ENCODE measurements around the gene KDM2B. TPM values are rescaled to one million over a fixed set of nuclear protein-coding genes. Genes with fewer than 3 reads are reported as not detected.
A peak's percentile ranks its signal among the peaks of the same experiment; 100 is the strongest.

KDM2B gene
- total RNA-seq, 1 donor, result 65.2 TPM

DNA sequence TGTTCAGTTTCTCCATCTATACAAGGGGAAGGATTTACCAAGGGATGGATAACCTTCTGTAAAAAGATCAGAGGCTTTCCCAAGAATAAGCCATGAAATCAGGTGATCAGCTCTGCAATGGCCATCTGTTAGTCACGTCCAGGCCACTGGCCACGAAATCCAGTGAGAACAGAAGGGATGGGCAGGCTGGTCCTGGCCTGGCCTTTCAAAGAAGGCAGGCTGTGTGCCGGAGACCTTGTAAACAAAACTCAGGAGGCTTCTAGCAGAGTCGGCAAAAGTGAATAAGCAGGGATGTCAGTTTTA is 112.4 kb downstream of the KDM2B start:
- DNase-seq (ENCODE audit: low read depth in 2 of 3, low spot score in 2 of 3), result no peak

DNA sequence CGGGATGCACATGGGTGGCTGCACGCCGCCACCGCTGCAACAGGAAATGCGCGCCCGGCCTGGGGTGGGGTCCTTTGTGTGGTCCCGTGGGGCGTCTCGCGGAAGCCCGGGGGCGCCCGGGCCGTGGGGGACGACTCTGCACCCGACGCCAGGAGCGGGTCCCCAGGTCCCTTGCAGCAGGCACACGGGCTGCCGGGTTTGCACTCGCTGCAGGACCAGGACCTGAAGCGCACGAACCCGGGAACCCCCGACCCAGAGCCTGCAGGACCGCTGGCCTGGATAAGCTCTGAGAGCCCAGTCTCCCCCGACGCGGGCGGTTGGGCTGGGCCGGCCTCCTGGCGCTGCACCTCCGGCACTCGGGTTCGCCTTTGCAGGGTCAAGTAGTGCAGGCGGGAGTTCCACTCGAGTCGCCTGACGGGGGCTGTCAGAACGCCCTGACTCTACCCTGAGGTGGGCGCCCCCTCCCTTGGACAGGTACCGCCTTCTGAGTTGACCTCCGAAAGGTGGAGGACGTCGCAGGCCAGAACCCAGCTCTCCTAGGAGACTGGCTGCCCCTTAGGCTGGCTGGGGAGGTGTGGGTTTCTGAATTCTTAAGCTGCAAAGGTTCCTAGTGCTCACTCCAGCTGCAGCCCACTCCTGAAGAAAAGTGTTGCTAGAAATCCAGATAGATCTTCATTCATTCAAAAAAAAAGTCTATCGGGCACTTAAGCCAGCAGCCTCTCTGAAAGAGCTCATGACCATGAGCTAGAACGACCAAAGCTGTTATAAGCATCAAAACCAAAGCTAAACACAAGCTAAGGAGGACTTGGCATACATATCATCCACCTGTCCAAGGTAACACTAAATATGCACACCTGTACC is 113.0 kb downstream of the KDM2B start:
- no peak for DNase-seq (ENCODE audit: low read depth in 2 of 3, low spot score in 2 of 3)

DNA sequence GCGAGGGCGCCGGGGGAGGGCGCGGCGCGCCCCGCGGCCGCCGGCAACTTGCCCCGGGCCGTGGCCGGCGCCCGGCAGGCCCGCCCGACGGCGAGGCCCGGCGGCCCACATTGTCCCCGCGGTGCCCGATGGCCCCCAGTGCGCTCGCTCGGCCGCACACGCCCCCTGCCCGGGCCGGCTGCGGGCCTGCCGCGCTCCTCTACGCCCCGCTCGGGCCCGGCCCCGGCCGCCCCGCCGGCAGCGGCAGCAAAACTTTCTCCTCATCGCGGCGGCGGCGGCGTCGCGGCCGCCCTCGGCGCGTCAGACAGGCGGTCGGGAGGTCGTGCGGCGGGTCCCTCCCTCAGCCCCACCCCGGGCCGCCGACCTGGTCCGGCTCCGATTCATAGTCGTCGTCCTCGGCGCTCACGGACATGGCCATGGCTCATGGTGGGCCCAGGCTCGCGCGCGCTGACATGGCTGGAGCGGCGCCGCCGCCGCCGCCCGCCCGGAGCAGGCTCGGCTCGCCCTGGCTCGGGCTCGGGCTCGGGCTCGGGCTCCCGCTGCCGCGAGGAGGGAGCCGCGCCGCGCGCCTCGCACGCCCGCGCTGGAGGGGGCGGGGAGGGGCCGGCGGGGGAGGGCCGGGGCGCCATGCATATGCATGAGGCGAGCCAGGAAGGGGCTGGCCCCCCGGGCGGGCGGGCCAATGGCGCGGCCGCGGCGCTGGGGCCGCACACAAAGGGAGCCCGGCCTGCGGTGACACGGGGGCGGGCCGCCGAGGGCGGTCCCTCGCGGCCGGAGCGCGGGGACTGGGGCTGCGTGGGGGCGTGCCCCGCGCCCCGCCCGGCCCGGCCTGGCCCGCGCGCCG is 113.8 kb downstream of the KDM2B start:
- peak; percentile 75 to 90 (median 88) for DNase-seq (ENCODE audit: low read depth in 2 of 3, low spot score in 2 of 3)

DNA sequence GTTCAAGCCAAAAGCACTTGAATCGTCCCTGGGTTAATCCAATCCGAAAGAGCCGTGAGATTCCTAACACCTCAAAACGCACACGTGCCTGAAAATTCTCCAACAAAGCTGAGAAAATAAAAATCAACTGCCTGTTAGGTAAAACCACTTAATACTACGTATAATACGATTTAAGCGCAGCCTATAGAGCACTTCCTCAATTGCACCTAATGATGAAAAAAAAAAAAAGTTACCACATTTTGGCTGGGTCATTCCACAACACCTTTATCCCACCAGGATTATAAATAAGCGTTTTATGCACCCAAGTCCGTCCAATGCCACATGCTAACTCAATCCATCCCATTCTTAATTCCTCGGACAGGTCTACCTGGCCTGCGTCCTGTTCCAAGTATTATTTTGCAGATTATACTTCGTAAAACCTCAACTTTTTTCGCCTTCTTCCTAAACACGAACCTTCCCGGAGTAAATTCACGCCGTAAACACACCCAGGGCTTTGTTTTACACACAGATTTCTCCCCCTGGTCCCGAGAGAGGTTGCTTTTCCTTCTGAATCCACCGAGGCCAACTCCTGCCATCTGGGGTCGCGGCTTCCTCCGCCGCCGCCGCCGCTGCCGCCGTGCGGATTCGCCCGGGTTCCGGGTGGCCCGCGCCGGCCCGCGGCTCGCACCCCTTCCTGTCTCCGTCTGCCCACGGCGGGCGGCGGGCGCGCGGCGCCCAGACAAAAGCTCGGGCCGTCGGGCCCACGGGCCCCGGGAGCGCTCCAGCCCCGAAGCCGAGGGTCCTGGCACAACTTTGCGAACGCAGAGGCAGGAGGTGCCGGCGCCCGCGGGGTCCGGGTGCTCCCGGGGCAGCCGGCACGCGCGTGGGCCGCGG is 114.7 kb downstream of the KDM2B start:
- peak in 2 of 3 donors; percentile 39 to 57 for DNase-seq (ENCODE audit: low read depth in 2 of 3, low spot score in 2 of 3)

DNA sequence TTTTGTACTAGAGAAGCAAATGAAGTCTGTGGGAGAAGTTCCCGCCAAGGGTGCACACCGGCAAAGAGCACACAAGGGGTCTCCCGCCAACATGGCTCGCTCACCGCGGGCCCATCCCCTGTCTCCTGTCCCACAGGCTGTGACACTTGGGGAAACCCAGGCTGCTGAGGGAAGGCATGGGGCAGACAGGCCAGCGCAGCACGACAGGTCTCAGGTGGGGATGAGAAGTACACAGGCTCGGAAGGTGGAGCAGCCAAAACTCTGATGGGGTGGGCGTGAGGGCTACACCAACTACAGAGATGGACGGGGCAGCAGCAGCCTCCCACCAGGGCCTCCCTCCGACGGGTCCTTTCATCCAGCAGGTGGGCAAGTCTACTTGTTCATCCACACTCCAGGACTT is 116.5 kb downstream of the KDM2B start:
- DNase-seq (ENCODE audit: low read depth in 2 of 3, low spot score in 2 of 3), result no peak

DNA sequence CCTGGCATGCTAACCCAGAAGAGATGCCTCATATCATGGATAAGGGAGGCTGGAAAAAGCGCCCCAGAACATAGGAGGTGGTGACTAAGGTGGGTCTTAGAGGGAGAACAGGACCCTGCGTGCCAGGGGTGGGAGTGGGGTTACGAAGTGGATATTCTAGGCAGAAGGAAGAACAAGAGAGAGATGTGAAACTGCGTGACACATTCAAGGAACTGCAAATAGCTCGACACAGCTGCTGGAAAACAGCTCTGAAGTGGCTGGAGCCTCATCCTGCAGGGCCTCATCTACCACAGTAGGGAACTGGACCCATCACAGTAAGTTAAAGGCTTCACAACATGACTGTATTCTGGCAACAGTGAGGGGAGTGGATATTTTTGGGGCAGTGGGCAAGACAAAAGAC is 119.8 kb downstream of the KDM2B start:
- no peak for DNase-seq (ENCODE audit: low read depth in 2 of 3, low spot score in 2 of 3)

DNA sequence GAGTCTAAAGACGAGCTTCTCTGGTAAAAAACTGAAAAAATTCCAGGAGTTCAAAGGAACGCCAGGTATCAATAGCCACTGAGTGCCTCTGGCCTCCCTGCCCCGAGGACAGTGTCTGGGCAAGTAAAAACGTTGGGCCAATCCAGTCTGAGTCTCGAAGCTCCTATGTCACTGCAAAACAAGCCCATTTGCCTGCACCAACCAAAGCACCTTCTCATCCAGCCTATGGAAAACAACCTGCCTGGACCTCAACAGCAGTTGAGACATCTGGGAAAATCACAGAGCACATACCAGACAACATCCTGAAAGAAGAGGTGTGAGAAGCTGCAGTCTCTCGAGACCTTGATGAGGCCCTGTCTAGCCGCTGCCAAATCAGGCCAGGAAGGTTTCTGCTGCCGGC is 124.3 kb downstream of the KDM2B start:
- DNase-seq (ENCODE audit: low read depth in 2 of 3, low spot score in 2 of 3), result no peak

DNA sequence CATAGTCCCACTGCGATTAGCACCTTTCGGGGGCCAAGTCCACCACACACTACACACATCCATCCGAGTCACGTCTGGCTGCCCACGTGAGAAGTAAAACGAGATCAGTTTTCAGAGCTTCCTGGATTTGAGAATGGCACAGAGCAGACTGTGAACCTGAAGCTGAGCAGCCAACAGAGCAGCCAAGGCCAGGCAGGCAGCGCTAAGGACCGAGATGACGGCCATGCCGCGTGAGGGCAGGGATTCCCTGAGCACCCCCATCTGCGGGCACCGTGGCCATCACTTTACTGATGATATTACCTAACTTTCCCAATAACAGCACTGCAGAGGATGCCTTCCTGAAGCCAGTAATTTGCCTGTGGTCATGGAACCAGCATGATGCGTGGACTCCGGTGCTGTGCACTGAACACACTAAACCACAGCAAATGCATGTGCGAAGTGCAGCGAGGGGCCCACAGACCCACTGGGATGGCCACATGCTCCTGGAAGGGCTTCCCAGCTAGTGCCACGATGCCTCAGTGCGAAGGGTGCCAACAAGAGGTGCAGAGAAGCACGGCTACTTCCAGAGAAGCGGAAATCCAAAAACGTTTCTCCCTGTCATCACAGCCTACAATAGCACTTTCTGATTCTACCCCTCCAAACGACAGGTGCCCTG is 124.9 kb downstream of the KDM2B start:
- no peak for DNase-seq (ENCODE audit: low read depth in 2 of 3, low spot score in 2 of 3)

DNA sequence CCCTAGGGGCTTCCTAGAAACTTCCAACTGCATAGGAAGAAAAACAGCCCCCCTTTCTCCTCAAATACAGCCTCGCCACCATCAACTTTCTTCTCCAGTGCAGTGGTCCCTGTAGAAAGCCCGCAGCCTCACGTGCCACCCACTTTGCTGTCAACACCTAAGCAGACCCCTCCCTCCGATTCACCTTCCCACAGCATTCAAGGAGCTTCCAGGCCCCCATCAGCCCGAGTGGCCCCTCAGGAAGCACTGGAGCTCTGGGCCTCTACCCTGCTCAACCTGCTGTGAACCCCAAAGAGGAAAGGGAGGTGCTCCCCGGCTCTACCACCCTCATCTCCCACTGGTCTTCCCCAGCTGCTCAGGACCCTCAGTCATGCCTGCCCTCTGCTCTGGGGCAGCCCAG is 125.9 kb downstream of the KDM2B start:
- no peak for DNase-seq (ENCODE audit: low read depth in 2 of 3, low spot score in 2 of 3)

DNA sequence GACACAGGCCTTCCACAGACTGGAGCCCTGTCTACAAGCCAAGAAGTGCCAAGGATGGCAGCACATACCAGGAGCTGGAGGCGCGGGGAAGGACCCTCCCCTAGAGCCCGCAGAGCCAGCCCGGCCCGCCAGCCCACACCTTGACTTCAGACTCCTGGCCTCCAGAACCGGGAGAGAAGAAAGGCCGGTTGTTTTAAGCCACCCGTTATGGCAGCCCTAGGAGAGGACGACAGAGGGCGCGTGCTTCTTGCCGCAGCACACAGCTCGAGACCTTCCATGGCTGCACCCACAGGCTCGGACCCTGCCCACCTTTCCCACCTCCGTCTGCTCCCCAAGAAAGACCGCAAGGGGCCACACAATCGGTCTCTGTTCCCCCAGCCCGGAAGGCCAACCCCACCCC is 127.2 kb downstream of the KDM2B start:
- no peak for DNase-seq (ENCODE audit: low read depth in 2 of 3, low spot score in 2 of 3)

DNA sequence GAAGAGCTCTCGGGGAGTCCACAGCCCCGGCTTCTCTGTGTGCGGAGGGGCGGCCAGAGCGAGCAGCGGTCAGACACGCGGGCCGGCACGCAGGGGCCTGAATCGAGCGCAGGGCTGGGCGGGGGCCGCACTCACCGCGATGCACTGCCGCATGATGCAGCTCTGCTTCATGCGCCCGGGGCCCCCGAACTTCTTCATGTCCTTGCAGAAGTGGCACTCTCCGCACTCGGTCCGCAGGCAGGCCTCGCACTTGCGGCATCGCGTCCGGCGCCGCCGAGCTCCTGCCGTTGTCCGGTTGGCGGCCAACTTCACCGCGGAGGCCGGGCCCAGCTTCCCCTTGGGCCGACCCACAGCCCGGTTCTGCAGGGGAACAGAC is 127.8 kb downstream of the KDM2B start:
- DNase-seq (ENCODE audit: low read depth in 2 of 3, low spot score in 2 of 3), result no peak

DNA sequence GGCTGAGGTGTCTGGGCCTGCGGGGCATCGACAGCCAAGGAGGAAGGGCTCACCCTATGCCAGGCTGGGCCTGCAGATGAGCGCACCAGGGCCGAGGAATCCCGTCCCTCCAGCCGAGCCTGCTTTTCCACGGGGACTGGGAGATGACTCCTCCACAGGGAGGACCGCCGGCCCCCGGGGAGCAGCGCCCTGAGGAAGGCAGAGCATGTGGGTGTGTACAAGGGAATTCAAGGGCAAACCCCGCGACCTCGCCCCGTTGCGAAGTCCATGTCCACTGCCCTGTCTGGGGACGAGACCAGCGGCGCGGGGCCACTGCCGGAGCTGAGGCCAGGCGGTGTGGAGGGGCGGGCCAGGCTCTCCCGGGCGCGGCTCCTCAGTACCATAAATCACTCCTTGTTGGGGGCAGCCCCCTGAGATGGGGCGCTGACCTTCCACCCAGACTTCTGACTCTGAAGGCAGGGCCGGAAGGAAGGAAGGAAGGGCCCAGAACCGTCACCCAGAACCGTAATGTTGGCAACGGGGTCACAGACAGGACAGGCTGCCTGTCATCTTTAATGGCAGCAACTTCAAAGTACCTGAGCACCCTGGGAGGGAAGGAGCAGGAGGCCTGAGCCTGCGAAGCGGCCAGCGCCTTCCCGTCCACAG is 128.4 kb downstream of the KDM2B start:
- DNase-seq (ENCODE audit: low read depth in 2 of 3, low spot score in 2 of 3), result no peak

DNA sequence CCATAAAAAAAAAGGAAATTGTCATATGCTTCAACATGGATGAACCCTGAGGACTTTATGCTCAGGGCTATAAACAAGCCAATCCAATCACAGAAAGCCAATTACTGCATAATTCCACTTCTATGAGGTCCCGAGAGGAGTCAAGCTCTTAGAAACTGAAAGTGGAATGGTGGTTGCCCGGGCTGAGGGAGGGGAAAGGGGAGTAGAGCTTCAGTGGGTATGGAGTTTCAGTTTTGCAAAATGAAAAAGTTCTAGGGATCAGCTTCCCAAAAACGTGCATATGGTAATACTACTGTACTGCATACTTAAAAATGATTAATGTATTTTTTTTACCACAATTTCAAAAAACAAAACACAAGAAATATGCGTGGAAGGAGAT is 128.9 kb downstream of the KDM2B start:
- DNase-seq (ENCODE audit: low read depth in 2 of 3, low spot score in 2 of 3), result peak in 1 of 3 donors; percentile 26

DNA sequence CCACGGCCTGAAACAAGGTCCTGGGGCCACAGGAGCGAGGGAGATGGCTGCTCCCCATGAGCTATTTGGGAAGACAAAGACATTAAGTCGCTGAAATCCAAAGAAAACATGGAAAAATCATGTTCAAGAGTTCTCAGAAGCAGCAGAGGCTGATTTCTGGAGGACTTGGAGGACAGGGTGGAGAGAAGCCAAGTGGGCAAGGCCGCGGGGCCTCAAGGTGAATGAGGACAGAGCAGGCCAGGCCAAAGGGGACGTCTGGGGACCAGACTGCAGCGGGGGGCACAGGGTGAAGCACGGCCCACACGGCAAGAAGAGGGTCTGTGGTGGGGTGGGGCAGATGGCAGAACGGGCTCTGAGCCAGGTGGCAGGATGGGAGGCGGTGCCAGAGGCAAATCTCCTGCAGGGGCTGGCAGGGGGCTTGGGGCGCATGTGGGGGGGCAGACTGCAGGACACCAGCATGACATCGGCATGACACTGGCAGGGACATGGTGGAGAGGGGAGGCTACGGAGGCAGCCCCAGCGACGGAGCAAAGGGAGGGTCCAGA is 132.0 kb downstream of the KDM2B start:
- DNase-seq (ENCODE audit: low read depth in 2 of 3, low spot score in 2 of 3), result no peak

DNA sequence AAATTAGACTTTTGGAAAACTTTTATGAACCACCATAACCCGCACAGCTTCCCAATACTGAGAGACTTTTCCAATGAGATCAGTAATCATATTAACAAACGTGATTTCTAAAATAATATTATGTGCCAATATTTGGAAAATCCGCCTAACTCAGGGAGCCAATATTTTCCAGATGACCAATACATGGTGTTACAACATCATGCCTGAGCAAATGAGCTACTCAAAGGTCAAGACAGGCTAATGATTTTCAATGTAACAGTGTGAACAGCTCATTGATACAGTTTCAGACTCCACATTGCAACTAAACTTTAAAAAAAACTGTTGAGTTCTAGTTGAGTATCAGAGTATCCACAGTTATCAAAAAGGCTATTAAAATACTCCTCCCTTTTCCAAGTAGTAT is 134.1 kb downstream of the KDM2B start:
- DNase-seq (ENCODE audit: low read depth in 2 of 3, low spot score in 2 of 3), result no peak

DNA sequence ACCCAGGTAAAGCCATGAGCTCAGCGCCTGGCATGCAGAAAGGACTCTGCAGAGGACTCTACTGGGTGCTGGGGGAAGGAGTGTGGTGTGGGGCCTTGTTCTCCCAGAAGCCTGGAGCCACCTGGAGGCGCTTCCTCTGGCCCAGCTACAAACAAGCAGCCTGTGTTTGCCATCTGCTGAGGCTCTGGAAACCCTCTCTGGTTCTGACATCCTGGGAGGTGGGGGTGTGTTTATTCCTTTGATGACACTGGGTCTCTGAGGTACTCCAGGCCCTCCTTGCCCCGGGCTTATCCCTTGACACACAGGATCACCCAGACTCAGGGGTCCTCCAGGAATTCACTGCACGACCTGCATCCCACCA is 136.0 kb downstream of the KDM2B start:
- no peak for DNase-seq (ENCODE audit: low read depth in 2 of 3, low spot score in 2 of 3)

DNA sequence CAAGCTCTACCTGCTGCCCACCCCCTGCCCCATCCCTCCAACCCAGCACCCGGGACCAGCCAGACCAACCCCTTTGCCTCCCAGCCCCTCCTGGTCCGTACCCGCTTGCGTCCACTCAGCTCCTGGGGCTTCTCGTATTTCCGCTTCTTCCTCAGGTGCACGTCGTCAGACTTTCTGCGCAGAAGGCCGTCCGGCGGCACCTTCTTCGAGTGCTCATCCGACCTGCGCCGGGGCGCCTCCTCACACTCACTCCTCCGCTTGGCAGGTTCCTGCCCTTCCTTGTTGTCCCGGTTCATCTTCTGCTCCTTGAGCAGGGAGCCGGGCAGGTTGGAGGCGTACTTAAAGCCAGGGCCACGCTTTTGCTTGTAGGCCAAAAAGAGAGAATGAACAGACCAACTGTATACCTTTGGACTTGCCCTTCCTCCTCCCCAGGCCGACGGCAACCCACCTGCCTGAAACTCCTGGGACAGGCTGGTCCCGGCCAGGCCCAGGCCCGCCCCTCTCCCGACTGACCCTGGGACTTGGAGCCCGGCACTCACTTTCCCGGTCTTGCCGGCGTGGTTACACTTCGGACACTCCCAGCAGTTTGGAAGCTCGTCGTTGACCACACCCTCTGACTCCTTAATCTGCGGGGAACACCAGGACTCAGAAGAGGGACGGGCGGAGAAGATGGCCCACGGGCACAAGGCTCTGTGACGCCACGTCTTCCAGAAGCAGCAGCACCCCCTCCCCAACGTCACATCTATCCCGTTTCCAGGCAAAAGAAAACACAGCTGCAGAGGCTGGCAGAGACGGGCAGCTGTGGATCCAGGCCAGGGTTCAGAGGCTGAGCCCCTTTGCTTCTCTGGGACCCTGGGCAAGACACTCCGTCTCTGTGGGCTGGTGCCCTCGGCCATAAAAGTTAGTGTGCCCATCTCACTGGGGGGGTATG is 136.6 kb downstream of the KDM2B start:
- no peak for DNase-seq (ENCODE audit: low read depth in 2 of 3, low spot score in 2 of 3)

DNA sequence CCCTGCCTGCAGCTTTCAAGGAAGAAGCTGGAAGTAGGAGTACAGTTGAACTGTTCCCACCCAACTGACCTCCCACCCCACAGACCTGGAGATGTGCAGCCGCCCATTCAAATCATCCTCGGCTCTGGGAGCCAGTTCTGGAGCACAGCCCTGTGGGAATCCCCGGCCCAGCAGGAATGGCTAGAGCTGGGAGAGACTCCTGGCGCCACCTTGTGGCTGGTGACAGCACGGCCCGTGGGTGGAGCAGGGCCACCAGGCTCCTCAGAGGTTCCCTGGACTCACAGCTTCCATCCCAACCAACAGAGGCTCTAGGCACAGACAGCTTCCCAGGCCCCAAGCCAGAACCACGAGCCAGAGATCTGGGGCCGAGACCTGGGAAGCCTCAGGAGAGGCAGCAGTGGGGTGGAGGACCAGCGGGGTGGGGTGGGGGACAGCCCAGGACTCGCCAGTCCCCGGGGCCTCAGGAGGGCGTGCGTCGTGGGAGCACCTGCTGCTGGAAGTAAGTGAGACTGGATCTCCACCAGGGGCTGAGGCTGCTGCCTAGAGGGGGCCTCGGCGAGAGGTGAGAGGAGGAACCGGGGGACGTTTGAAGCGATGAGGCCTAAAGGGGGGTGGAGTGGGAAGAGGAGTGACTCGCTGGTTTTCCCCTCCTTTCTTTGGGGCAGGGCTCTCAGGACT is 137.5 kb downstream of the KDM2B start:
- peak in 2 of 3 donors; percentile 48 to 52 for DNase-seq (ENCODE audit: low read depth in 2 of 3, low spot score in 2 of 3)
